ENCODE data around the gene TMBIM6.

- TF ChIP-seq CTCF (IDR thresholded peaks at IDR 0.05; ENCODE audit: poor library complexity) (no peak), EZH2 (IDR thresholded peaks at IDR 0.05; ENCODE audit: borderline replicate concordance) (no peak), EZH2phosphoT487 (IDR thresholded peaks at IDR 0.05; ENCODE audit: low read depth, severe bottlenecking, unreplicated experiment) (no peak)
Measured at GRCh38 chr12:49766115-49766455, 24.7 kb downstream of the TMBIM6 start.
